HUES48 (cell line): ENCODE data around the gene WIPF1.
"Not testable (repeated sequence)": the region's sequence is repeated elsewhere in the genome, so short reads cannot be mapped to it uniquely, and the experiment has no call there.

Source experiments
- H3K27ac ChIP-seq: one replicate; pipeline ENCODE4 v1.7.0; 2013; ENCODE audit warnings: low read depth, low read length, inconsistent platforms
- H3K27me3 ChIP-seq: 2 replicates; pipeline ENCODE4 v1.6.1; 2013; ENCODE audit warnings: mild to moderate bottlenecking, low read length; ENCODE audit not compliant: control insufficient read depth, insufficient read depth
- H3K36me3 ChIP-seq: 2 replicates; pipeline ENCODE4 v1.6.1; 2013; ENCODE audit warnings: low read length; ENCODE audit not compliant: control insufficient read depth, insufficient read depth
- H3K4me1 ChIP-seq: 2 replicates; pipeline ENCODE4 v1.6.1; 2013; ENCODE audit warnings: mild to moderate bottlenecking, low read length; ENCODE audit not compliant: control insufficient read depth, insufficient read depth
- H3K4me3 ChIP-seq: 2 replicates; pipeline ENCODE4 v1.5.1; 2013; ENCODE audit warnings: mild to moderate bottlenecking, low read depth, low read length
- H3K9ac ChIP-seq: 2 replicates; pipeline ENCODE4 v1.6.1; 2013; ENCODE audit warnings: mild to moderate bottlenecking, low read depth, low read length, moderate library complexity
- H3K9me3 ChIP-seq: 2 replicates; pipeline ENCODE4 v1.6.1; 2013; ENCODE audit warnings: low read length; ENCODE audit not compliant: control insufficient read depth, insufficient read depth

WIPF1 gene

DNA sequence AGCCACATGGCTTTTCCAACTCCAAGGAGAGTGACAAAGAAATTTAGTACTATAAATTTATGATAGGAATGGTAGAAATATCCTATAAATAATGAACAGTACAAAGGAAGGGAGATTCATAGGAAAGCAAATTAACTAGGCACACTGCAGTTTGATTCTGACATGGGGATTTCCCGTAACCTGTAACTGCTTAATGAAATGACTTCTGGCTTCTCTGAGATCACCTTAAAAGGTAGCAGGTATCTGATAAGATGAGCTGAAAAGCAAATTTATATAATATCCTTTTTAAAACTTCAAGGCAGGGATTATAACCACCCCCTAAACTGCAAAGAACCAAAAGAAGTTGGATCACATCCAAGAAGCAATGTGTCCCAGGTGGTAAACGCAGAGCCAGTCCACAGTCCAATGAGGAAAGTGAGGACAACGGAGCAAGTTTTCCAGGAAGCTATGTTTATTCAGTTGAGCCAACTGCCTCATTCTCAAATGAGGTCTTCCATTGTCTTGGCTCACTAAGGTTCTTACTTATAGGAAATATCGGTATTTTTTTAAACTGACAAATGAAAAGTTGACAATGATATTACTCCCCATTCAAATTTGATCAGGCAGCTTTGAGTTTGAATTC, 43.0 kb downstream of the WIPF1 start:
- Histone ChIP-seq H3K4me3 (no peak overlapping the region), H3K27me3 (no peaks in the 10 kb centered on the region), H3K9me3 (peaks cover 3% of the 10 kb centered on the region), H3K36me3 (no peaks in the 10 kb centered on the region), H3K4me1 (no peaks in the 10 kb centered on the region), H3K9ac (no peak overlapping the region), H3K27ac (no peak overlapping the region)

DNA sequence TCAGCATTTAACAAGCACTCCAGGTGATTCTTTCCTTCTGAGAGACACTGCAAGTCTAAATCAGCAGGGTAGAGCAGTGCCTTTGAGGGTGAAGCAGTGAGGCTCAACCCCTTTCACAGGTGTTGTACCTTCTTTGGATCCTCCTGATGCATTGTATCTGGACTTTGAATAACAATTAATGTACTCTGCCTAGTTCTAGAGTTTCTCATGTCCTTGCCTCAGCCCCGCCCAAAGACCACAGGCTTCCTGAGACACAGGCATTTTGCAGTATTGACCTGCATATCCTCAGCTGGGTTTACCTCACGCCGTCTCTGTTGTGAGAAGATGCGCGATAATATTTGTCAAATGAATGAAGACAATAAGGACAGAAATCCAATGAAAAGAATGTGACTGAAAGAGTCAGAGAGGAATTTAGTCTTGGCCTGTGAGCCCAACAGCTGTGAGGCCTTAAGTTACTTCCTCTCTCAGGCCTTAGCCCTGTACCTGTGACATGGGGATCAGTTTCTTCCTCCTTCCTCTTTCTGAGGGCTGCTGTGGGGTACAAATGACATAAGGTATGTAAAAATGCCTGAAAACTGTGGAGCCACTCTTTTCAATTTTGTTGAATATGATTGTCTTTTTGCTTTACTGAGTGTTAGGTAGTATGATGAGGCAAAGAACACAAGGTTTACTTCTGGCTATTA, 43.7 kb downstream of the WIPF1 start:
- no peak overlapping the region for H3K9ac ChIP-seq
- peaks cover 3% of the 10 kb centered on the region for H3K9me3 ChIP-seq
- no peak overlapping the region for H3K27ac ChIP-seq
- no peaks in the 10 kb centered on the region for H3K27me3 ChIP-seq
- H3K4me1 ChIP-seq, result no peaks in the 10 kb centered on the region
- H3K4me3 ChIP-seq, result no peak overlapping the region
- H3K36me3 ChIP-seq, result no peaks in the 10 kb centered on the region

DNA sequence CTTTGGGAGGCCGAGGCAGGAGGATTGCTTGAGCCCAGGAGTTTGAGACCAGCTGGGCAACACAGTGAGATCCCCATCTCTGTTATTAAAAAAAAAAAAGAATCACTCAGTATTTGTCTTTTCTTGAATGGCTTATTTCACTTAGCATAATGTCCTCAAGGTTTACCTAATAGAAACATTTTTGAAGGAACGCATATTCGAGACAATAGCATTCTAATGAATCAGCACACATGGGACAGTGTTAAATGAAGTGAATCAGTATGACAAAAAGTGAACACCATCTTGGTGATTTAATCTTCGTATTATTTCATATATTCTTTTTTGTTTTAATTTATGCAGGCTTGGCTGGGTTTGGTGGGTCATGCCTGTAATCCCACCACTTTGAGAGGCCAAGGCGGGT, 44.7 kb downstream of the WIPF1 start:
- Histone ChIP-seq H3K4me1 (no peaks in the 10 kb centered on the region), H3K36me3 (no peaks in the 10 kb centered on the region), H3K27me3 (no peaks in the 10 kb centered on the region), H3K9me3 (peaks cover 3% of the 10 kb centered on the region), H3K27ac (no peak overlapping the region), H3K4me3 (no peak overlapping the region), H3K9ac (no peak overlapping the region)

DNA sequence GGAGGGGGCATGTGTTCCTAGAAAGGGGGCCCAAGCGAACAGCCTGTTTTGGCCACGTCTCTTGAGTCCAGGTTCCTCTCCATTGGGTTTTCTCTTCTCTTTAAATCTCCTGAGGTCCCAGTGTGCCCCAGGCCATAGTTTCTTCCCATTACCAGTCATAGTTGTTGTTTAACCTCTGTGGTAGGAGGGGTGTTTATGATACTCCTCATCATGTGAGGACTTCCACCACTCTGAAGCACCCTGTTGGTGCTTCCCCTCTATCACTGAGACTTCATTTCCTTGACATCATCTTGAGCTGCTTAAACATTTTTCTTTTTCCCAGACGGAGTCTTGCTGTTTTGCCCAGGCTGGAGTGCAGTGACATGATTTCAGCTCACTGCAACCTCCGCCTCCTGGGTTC, 45.9 kb downstream of the WIPF1 start:
- Histone ChIP-seq H3K4me1 (no peaks in the 10 kb centered on the region), H3K27me3 (no peaks in the 10 kb centered on the region), H3K9me3 (peaks cover 3% of the 10 kb centered on the region), H3K36me3 (no peaks in the 10 kb centered on the region), H3K9ac (no peak overlapping the region), H3K4me3 (no peak overlapping the region), H3K27ac (no peak overlapping the region)

DNA sequence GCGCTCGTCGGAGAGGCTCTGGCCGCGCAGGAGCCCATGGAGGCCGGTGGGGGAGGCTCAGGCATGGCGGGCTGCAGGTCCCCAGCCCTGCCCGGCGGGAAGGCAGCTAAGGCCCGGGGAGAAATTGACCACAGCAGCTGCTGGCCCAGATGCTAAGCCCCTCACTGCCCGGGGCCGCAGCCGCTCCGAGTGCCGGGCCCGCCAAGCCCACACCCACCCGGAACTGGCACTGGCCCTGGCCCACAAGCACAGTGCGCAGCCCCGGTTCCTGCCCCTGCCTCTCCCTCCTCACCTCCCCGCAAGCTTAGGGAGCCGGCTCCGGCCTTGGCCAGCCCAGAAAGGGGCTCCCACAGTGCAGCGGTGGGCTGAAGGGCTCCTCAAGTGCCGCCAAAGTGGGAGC, 49.0 kb downstream of the WIPF1 start:
- not testable (repeated sequence) for H3K4me3 ChIP-seq, H3K9me3 ChIP-seq, H3K4me1 ChIP-seq, H3K36me3 ChIP-seq, H3K9ac ChIP-seq, H3K27me3 ChIP-seq, H3K27ac ChIP-seq

DNA sequence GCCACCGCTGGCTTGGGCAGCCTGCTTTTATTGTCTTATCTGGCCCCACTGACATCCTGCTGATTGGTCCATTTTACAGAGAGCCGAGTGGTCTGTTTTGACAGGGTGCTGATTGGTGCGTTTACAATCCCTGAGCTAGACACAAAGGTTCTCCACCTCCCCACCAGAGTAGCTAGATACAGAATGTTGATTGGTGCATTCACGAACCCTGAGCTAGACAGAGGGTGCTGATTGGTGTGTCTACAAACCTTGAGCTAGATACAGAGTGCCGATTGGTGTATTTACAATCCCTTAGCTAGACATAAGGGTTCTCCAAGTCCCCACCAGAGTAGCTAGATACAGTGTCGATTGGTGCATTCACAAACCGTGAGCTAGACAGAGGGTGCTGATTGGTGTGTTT, 49.6 kb downstream of the WIPF1 start:
- H3K36me3 ChIP-seq, H3K27me3 ChIP-seq, H3K4me1 ChIP-seq, H3K27ac ChIP-seq, H3K9me3 ChIP-seq, H3K9ac ChIP-seq, H3K4me3 ChIP-seq: not testable (repeated sequence)

DNA sequence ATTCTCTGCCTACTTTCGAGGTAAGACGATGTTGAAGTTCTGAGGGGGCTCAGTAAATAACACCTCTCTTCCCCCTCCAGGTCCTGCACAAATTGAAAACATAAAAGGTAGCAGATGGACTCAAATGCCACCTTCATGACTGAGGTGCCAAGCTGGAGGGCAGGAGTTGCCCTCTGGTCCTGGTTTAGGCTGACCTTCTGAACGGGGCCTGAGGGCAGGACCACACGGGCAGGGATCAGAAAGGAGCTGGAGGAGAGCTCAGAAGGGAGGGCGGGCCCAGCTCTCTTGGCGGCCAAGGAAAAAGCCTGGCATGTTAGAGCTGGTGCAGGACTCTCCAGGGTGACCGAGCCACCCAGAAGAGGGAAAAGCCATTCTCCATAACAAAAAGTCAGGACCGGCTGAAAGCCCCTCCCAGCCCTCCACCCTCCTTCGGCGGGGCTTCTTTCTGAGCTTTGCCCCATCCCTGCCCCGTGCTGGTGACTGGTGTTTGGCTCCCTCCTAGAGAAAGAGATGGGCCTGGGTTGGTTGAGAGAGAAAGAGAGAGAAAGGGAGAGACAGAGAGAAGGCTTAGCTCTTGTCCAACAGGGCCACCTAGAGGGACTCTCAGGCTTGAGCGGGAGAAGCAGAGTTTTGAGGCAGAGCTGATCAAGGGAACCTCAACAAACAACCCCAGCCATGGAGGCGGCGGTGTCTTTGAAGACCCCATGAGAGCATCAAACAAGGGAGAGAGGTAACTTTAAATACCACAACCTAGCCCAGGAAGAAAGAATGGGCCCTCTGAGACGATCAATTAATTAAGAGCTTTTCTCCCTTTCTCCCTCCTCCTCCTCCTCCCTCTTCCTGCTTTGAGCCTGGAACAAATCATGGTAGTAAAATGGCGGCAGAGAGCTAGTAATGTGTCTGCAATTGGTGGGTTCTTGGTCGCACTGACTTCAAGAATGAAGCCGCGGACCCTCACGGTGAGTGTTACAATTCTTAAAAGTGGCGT, 50.8 kb downstream of the WIPF1 start:
- no peak overlapping the region for H3K4me3 ChIP-seq

DNA sequence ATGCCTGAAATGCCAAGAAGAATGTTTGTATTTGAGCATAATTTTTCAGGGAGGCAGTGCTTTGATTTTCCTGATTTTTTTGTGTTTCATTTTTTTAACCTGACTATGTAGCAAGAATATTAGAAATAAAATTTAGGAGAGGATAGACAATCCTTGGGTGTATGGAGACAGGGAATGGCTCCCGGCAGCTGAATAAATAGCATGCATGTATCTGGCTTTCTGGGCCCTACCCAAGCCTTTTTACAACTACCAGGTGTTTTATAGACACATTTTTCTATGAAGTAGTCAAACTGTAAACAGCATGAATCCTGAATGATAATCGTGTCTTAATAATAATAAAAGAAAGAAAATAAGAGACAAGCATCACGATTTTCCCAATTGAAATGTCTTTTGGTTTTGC, 52.4 kb downstream of the WIPF1 start:
- Histone ChIP-seq H3K27ac (no peak overlapping the region), H3K4me1 (peaks cover 5% of the 10 kb centered on the region; the same call in 1 of the 2 replicates), H3K4me3 (no peak overlapping the region), H3K27me3 (no peaks in the 10 kb centered on the region), H3K9ac (no peak overlapping the region), H3K9me3 (no peaks in the 10 kb centered on the region), H3K36me3 (no peaks in the 10 kb centered on the region)

More for the DNA sequence above, 50.8 kb downstream of the WIPF1 start:
- Histone ChIP-seq H3K9ac (no peak overlapping the region), H3K4me1 (peaks cover 5% of the 10 kb centered on the region; the same call in 1 of the 2 replicates), H3K27ac (no peak overlapping the region), H3K36me3 (no peaks in the 10 kb centered on the region), H3K9me3 (no peaks in the 10 kb centered on the region), H3K27me3 (no peaks in the 10 kb centered on the region)

DNA sequence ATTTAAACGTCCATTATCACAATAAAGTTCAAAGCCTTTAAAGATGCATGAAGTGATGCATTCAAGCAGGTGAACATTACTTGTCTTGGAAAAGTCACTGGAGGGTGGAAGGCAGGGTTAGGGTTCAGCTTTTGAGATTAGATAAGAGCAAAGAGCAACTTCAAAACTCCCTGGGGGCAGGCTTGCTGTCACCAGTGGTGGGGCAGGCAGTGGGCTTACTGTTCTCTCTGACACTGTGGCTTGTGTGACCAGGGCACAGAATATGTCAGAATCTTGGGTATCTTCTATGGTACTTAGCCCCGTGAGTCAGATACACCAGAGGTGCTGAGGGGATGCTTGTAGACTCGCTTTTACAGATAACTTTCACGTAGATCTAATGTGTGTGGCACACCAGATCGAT, 52.8 kb downstream of the WIPF1 start:
- no peak overlapping the region for H3K27ac ChIP-seq
- no peak overlapping the region for H3K4me3 ChIP-seq
- H3K9me3 ChIP-seq, result no peaks in the 10 kb centered on the region
- H3K9ac ChIP-seq, result no peak overlapping the region
- peaks cover 5% of the 10 kb centered on the region; the same call in 1 of the 2 replicates for H3K4me1 ChIP-seq
- H3K36me3 ChIP-seq, result no peaks in the 10 kb centered on the region
- no peaks in the 10 kb centered on the region for H3K27me3 ChIP-seq

DNA sequence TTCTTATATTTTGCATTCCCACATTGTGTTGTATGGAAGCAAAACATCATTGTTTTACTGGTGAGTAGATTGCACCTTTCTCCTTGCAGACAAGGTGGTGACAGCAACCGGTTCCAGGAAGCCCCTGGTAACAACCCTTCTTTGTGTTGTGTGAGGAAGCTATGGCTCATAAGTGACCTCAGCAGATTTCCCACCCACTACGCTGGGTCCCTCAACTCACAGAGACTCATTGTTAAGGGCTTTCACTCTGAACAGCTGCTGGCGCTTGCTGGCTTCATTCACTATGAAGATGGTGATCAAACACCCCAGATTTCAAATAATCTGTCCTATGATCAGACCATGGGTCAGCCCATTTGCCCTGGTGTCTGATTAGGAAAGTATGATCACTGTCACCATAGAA, 53.4 kb downstream of the WIPF1 start:
- no peak overlapping the region for H3K4me3 ChIP-seq

DNA sequence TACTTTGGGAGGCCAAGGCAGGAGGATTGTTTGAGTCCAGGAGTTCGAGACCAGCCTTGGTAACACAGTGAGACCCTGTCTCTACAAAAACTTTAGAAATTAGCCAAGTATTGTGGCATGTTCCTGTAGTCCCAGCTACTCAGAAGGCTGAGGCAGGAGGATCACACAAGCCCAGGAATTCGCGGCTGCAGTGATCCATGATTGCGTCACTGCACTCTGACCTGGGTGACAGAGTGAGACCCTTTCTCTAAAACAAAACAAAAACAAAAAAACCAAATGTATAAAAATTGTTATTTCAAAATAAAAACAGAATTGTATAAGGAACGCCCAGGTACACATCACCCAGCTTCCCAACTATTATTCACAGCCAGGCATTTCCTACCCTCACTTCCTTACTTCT, 56.7 kb downstream of the WIPF1 start:
- H3K4me3 ChIP-seq, result no peak overlapping the region
- no peaks in the 10 kb centered on the region for H3K4me1 ChIP-seq
- H3K27me3 ChIP-seq, result no peaks in the 10 kb centered on the region
- H3K36me3 ChIP-seq, result no peaks in the 10 kb centered on the region
- no peaks in the 10 kb centered on the region for H3K9me3 ChIP-seq
- H3K9ac ChIP-seq, result no peak overlapping the region
- H3K27ac ChIP-seq, result no peak overlapping the region

More for the DNA sequence above, 53.4 kb downstream of the WIPF1 start:
- Histone ChIP-seq H3K4me1 (peaks cover 5% of the 10 kb centered on the region; the same call in 1 of the 2 replicates), H3K27me3 (no peaks in the 10 kb centered on the region), H3K9ac (no peak overlapping the region), H3K27ac (no peak overlapping the region), H3K9me3 (no peaks in the 10 kb centered on the region), H3K36me3 (no peaks in the 10 kb centered on the region)
